ENCODE measurements around the gene LEPROT.

The LEPROT gene

GRCh38 chr1:65412984-65413375, 7.5 kb upstream of the LEPROT start:
- DNase-seq = no peak

GRCh38 chr1:65414538-65414937, 5.9 kb upstream of the LEPROT start:
- no peak for DNase-seq

GRCh38 chr1:65416767-65417166, 3.7 kb upstream of the LEPROT start:
- peak; percentile 38 for DNase-seq

GRCh38 chr1:65417729-65418128, 2.7 kb upstream of the LEPROT start:
- no peak for DNase-seq

- peak; percentile 56 for DNase-seq
These were observed 1.8 kb upstream of the LEPROT start for GRCh38 chr1:65418522-65419185.

GRCh38 chr1:65419681-65420589, 533 bp upstream of the LEPROT start:
- peak; percentile 99 for DNase-seq

- DNase-seq = peak; percentile 75
These were observed 1.0 kb downstream of the LEPROT start for GRCh38 chr1:65421351-65422025.

GRCh38 chr1:65422241-65423203, 2.1 kb downstream of the LEPROT start:
- DNase-seq = peak; percentile 44

- peak; percentile 26 for DNase-seq
These were observed 3.6 kb downstream of the LEPROT start for GRCh38 chr1:65423884-65424572.

- DNase-seq = no peak
These were observed 4.1 kb downstream of the LEPROT start for GRCh38 chr1:65424573-65424889.

GRCh38 chr1:65425006-65425405, 4.5 kb downstream of the LEPROT start:
- no peak for DNase-seq

GRCh38 chr1:65425697-65426096, 5.2 kb downstream of the LEPROT start:
- no peak for DNase-seq

GRCh38 chr1:65429078-65429477, 8.6 kb downstream of the LEPROT start:
- no peak for DNase-seq

GRCh38 chr1:65429806-65430205, 9.3 kb downstream of the LEPROT start:
- no peak for DNase-seq

GRCh38 chr1:65431111-65431705, 10.7 kb downstream of the LEPROT start:
- DNase-seq = peak; percentile 80

GRCh38 chr1:65432918-65433317, 12.4 kb downstream of the LEPROT start:
- no peak for DNase-seq

- no peak for DNase-seq
These were observed 13.8 kb downstream of the LEPROT start for GRCh38 chr1:65434255-65434654.

GRCh38 chr1:65434760-65435159, 14.3 kb downstream of the LEPROT start:
- no peak for DNase-seq

- no peak for DNase-seq
These were observed 15.5 kb downstream of the LEPROT start for GRCh38 chr1:65435987-65436386.

GRCh38 chr1:65437616-65438015, 17.1 kb downstream of the LEPROT start:
- no peak for DNase-seq

GRCh38 chr1:65440322-65440900, 19.9 kb downstream of the LEPROT start:
- DNase-seq = no peak

All from OCI-M1 (cell line).